Measurements from ENCODE around the gene MIPOL1.

MIPOL1 gene

GRCh38 chr14:37545174-37545573, 347.4 kb downstream of the MIPOL1 start:
- Histone ChIP-seq H3K9me3 (ENCODE audit: control insufficient read depth, insufficient read depth, low read depth, low read length) (no peaks in the 10 kb centered on the region), H3K27ac (ENCODE audit: extremely low read depth, low read depth, low read length) (no peak overlapping the region), H3K4me3 (ENCODE audit: low read depth, low read length) (no peak overlapping the region), H3K4me1 (ENCODE audit: control insufficient read depth, insufficient read depth, low read length) (peaks cover 13% of the 10 kb centered on the region), H3K36me3 (ENCODE audit: control insufficient read depth in 2 of 2, insufficient read depth in 1 of 2, low read length in 2 of 2) (no peaks in the 10 kb centered on the region)
- TF ChIP-seq PRDM10 (tag by site-specific recombination; IDR thresholded peaks at IDR 0.05) = no peak
- no peak for TF ChIP-seq ZBTB17 (tag by site-specific recombination; IDR thresholded peaks at IDR 0.05)
- TF ChIP-seq ZNF426 (tag by site-specific recombination; IDR thresholded peaks at IDR 0.05) = no peak
- TF ChIP-seq RBAK (tag by site-specific recombination; IDR thresholded peaks at IDR 0.05) = no peak
- no peak for TF ChIP-seq ZNF391 (tag by site-specific recombination; IDR thresholded peaks at IDR 0.05; ENCODE audit: borderline replicate concordance, low read depth)
- TF ChIP-seq GLIS1 (tag by site-specific recombination; IDR thresholded peaks at IDR 0.05) = no peak
- no peak for TF ChIP-seq ZNF214 (tag by site-specific recombination; IDR thresholded peaks at IDR 0.05; ENCODE audit: borderline replicate concordance)
- no peak for TF ChIP-seq ZNF658 (tag by site-specific recombination; IDR thresholded peaks at IDR 0.05)
- no peak for TF ChIP-seq ZNF350 (tag by site-specific recombination; IDR thresholded peaks at IDR 0.05)
- TF ChIP-seq ZNF19 (tag by site-specific recombination; IDR thresholded peaks at IDR 0.05; ENCODE audit: low read depth) = no peak
- no peak for TF ChIP-seq ZNF274 (IDR thresholded peaks at IDR 0.05; ENCODE audit: low read length)
- no peak for TF ChIP-seq ZNF274 (tag by site-specific recombination; IDR thresholded peaks at IDR 0.05; ENCODE audit: borderline replicate concordance)
- TF ChIP-seq SCRT1 (tag by site-specific recombination; IDR thresholded peaks at IDR 0.05; ENCODE audit: borderline replicate concordance) = no peak
- no peak for TF ChIP-seq ZSCAN4 (tag by site-specific recombination; IDR thresholded peaks at IDR 0.05)
- no peak for TF ChIP-seq PATZ1 (tag by site-specific recombination; IDR thresholded peaks at IDR 0.05)
- TF ChIP-seq AEBP2 (tag by site-specific recombination; IDR thresholded peaks at IDR 0.05; ENCODE audit: borderline replicate concordance) = no peak
- TF ChIP-seq ZNF558 (tag by site-specific recombination; IDR thresholded peaks at IDR 0.05) = no peak
- CTCF ChIA-PET = interaction anchor here (1.8 kb wide), 1 partner anchor 330 kb away, joined by 5 read pairs; no protein-coding TSS in a partner anchor
- POLR2A ChIA-PET = no interaction called here
